ENCODE data around the gene BARHL2.

BARHL2 gene

GRCh38 chr1:90716552-90717355, at the start of gene BARHL2:
BARHL2 (minus strand) TSS chr1:90717302; CDS start chr1:90717195, 107 bp downstream.
- DNase-seq: no peak

DNA sequence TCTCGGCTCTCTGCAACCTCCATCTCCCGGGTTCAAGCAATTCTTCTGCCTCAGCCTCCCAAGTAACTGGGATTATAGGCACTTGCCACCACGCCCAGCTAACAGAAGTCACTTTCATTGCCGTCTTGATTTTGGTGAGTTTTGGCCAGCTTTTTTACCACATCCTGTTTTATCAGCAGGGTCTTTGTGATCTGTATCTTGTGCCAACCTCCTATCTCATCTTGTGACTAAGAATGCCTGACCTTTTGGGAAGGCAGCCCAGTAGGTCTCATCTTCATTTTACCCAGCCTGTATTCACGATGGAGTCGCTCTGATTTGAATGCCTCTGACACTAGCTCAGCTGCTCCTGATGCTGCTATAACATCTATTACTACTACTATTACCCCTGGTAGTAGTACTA, 46.8 kb upstream of the BARHL2 start:
- DNase-seq: no peak

DNA sequence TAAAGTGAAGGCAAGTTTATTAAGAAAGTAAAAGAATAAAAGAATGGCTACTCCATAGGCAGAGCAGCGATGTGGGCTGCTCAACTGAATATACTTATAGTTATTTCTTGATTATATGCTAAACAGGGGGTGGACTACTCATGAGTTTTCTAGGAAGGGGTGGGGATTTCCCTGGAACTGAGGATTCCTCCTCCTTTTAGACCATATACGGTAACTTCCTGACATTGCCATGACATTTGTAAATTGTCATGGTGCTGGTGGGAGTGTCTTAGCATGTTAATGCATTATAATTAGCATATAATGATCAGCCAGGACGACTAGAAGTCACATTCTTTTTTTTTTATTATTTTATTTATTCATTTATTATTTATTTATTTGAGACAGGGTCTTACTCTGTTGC, 46.4 kb upstream of the BARHL2 start:
- DNase-seq: no peak

DNA sequence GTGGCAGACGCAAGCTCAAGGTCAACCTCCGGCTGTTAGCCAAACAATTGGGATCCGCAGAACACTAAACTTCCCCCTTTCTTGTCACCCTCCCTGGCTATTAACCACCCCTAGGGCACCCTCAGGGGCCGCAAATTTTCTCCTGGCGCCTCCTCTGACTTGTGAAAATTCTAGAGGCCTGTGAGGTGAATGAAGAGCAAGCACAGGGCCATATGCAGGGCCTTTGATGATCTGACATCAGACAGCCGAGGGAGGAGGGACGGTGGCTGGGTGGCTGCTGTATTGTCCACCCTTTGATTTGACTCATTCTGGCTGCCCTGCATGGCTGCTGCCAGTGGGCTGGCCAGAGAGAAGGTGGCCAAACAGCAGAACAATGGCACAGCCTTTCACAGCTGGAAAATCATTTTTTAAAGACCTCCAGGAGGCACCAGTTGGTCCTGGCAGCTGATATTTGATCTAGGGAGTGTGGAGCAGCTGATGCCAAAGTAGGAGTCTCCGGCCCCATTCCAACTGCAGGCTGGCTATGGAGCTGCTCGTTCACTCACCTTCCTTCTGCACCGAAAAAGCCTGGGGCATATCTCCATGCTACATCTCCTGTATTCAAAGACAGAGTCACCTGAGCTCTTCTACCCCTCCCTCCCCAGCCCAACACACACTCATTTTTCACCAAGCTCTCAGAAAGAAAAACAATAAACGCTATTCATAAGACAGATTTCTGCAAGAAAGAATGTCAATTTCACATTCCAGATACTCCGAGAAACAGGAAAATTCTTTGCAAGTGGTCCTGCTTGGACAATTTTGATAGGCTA, 44.9 kb upstream of the BARHL2 start:
- DNase-seq: no peak

DNA sequence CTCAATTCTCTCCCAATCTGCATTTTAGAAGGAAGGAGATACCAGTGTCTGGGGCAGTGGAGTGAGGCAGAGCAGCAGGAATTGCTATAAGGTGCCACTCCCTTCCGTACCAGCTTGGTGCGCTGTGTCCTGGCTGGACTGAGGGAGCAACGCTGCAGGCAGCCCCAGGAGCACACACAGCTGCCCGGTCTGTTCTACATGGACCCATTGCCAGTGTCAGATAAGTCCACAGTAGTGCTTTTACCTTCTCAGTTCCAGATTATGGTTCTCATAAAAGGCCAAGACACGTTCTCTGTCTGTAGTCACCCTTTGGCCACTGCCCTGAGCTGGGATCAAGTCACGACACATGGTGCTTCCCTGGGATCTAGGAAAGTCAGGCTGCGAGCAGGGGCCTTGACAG, 44.1 kb upstream of the BARHL2 start:
- DNase-seq: no peak

DNA sequence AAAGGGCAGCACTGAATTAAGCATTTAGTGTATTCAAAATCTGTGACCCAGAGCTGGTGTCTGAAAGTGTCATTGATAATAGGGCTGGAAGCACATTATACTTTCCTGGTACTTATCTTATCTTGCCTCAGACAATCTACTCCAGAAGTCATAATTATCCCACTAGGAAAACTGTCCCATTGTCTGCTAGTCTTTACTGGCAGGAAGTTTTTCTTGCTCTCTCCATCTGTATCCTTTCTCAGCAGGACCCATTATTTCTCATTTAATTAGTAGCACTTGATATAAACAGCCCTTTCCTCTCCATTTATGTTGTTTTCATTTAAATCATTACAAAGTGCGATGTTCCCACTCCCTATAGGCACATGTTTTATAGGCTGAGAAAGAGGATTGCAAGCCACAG, 36.5 kb upstream of the BARHL2 start:
- DNase-seq: no peak

- no peak for DNase-seq
These were observed 31.6 kb upstream of the BARHL2 start for GRCh38 chr1:90748668-90749067.

GRCh38 chr1:90746857-90747256, 29.8 kb upstream of the BARHL2 start:
- DNase-seq: no peak

- no peak for DNase-seq
These were observed 28.9 kb upstream of the BARHL2 start for GRCh38 chr1:90745972-90746371.

- no peak for DNase-seq
These were observed 15.0 kb upstream of the BARHL2 start for GRCh38 chr1:90732136-90732535.

GRCh38 chr1:90731382-90732050, 14.4 kb upstream of the BARHL2 start:
- DNase-seq: no peak

DNA sequence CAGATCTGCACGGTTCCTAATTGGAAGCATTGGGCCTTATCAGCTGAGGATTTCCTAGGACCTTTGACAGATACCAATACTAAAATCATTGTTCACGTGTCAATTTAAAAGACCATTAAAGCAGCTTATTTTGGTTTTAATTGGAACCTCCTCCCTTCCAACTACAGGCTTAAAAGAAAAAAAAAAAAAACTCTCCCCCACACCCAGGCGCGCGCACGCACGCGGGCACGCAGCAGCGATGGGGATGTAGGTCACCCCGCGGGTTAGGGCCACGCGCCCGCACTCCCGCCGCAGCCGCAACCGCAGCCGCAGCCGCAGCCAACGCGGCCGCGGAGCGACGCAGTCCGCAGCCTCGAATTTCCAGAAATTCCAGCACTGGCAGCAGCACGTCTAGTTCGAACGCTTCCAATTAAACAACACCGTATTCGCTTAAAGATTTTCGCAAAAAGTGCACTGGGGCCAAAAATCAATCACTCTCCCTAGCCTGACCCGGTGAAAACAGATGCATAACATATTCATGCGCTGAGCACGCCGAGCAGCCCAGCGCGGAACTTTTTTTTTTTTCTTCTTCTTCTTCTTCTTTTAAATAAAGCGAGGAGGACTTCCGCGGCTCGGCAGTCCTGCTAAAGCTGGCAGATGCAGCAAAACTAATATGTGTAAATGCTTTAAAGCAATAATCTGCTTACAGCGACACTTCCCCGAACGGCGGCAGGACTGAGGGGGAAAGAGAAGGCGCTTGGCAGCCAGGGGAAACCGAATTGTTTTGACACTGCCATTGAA, 13.3 kb upstream of the BARHL2 start:
- no peak for DNase-seq

DNA sequence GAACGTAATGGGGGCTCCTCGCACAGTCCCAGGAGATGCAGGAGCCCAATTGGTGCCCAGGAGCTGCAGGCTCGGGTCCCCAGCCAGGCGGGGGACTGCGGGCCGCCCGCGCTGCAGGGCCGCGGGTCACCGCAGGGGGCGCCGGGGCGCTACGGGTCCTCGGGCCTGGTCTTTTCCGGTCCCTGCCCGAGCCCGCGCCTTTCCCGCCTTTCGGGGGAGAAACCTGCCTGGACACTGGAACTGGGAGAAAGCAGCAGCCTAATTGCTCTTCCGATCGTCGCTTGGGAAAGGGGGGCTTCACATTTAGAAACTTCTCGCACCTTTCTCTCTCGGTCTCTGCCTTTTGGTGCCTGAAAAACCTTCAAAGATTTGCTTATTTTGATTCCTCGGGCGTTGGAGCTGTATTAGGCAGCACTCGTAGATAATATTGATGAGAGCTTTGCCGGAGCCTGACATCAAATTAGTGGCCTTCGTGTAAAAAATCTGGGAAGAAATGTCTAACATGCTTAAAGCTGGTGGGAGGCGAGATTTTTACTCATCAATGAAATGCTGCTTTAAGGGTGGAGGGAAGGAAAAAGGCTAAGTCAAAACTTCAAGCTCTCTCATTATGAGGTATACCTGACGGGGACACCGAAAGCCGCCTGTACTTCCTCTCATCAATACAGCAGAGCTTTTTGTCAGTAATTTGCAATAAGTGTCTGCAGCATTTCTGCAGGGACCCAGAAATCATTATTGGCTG, 12.6 kb upstream of the BARHL2 start:
- no peak for DNase-seq

DNA sequence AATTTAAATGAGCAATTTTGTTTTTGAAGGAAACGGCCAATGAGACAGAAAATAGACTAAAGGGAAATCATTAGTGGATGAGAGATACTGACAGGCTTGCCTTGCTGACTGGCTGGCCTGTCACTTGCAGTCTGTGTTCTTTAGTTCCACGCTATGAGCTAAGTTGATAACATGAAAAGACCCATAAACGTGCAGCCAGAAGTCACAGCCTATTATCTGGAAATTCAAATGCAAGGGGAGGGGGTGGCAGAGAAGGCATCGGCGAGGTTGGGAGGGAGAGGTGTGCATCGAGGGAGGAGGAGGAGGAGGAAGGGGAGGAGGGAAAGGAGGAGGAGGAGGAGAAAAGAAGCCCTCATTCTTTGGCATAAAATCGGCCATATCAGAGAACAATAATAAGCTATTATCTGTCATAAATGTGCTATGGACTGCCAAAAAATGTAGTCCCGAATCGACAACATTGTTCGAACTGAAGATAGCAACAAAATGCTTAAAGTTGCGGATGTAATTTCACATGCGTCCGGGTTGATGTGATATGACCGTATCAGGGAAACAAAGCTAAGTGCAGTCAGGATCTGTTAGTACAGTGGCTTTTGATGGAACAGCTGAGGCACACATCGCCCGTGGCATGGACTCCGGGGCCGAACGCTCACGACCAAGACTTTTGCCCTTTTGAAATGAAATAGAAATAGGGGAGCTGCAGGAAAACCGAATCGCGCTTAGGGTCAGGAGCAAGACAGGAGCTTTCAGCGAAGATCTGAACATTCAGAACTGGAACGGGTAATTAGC, 11.6 kb upstream of the BARHL2 start:
- DNase-seq: no peak

DNA sequence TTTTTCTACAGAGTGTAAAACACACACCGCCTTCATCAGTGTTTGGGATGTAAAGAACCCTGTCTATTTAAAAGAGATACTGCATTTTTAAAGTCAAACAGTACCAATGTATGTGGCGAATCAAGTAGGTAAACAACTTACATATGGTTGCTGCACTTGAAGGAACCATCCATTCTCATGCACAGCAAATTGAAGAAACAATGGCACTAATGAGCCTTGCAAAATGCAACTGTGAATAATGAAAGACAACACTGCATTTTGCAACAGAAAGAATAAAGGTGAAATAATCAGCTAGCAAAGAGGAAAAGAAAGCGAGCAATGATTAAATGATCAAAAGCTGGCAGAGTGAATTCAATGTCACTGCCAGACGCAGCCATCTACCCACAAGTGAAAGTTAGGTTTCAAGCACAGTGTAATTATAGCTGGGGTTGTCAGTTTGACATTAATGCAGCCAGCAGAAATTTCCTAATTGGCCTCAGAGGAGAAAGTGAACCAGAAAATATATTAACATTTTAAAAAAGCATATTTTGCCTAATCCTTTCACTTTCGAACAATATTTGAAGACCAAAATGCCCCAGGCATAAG, 10.9 kb upstream of the BARHL2 start:
- DNase-seq: no peak

GRCh38 chr1:90726986-90727480, 9.9 kb upstream of the BARHL2 start:
- DNase-seq: no peak

- no peak for DNase-seq
These were observed 9.4 kb upstream of the BARHL2 start for GRCh38 chr1:90726425-90726985.

DNA sequence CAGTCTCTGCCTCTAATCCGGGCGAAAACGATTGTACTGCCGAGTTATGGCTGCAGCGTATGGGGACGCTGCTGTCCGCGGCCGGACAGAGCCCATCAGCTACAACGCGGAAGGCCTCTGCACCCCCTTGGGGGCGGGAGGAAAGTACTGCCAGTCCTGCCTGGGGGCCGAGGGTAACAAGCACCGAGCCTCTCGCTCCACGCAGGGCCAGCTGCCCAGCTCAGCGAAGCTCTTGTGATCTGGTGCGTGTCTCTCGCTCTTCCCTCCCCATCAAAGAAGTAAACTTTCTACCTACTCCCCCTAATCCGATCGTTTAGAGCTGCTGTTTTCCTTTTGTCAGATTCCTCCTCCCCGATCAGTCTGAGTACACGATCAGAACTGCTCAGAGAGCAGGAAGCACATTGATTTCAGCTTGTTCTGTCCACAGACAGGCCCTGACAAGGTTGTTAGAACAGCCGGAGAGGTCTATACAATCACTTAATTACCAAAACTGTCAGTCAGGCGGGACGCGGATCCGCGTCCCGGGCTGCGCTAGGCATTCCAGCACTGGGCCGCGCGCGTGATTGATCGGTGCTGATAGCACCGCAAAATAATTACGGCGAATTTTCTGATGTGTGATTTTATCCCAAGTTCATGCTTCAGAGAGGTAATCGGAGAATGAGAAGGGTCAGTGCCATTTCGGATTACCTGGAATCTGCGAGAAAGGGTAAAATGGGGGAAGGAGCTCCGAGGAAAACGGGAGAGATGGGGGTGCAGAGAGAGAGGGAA, 8.7 kb upstream of the BARHL2 start:
- DNase-seq: no peak

- no peak for DNase-seq
These were observed 8.0 kb upstream of the BARHL2 start for GRCh38 chr1:90724926-90725656.

All from DMS153 (cell line).